H1 (cell line): ENCODE results near the gene CSRP1. TPM values are rescaled to one million over a fixed set of nuclear protein-coding genes. Genes with fewer than 3 reads are reported as not detected.
"Not testable (repeated sequence)": the region's sequence is repeated elsewhere in the genome, so short reads cannot be mapped to it uniquely, and the experiment has no call there.

ENCODE experiments used
- CTCF ChIA-PET: fragments of 300-600 bp; sonication (Branson Sonifier 250); formaldehyde crosslinking; loops from one replicate; lab custom pipeline; 2021; ENCODE audit not compliant: partially characterized antibody; lab: Charles Lee
- POLR2A ChIA-PET: fragments of 300-600 bp; sonication (Branson Sonifier 250); formaldehyde crosslinking; loops from one replicate; lab custom pipeline; 2021; ENCODE audit warnings: inconsistent platforms; ENCODE audit not compliant: partially characterized antibody; lab: Charles Lee
- DNase-seq, 2 experiments: peaks; one replicate each; pipeline versions ENCODE4 v3.0.0 to v3.0.0-alpha.2; 2010 to 2022; ENCODE audit warnings: low spot score in 2 of 2, low read depth in 1 of 2, mixed read lengths in 1 of 2
- FAIRE-seq: peaks from 2 replicates; lab custom pipeline; 2011; peaks lifted over from hg19 to GRCh38; lab: Jason Lieb, UNC
- H2AFZ ChIP-seq: 2 replicates; pipeline ENCODE4 v1.8.1; 2012; ENCODE audit warnings: low read length, inconsistent platforms
- H2AK5ac ChIP-seq: 2 replicates; pipeline ENCODE4 v1.6.1; 2013; ENCODE audit warnings: low read depth, low read length
- H2BK120ac ChIP-seq: replicated peaks from 2 replicates; pipeline ENCODE3; 2013; ENCODE audit warnings: low read depth, low read length, inconsistent platforms
- H2BK12ac ChIP-seq: 2 replicates; pipeline ENCODE4 v1.6.1; 2013; ENCODE audit warnings: low read depth, low read length
- H2BK15ac ChIP-seq: 2 replicates; pipeline ENCODE4 v1.6.1; 2013; ENCODE audit warnings: low read length
- H2BK20ac ChIP-seq: 2 replicates; pipeline ENCODE4 v1.6.1; 2013; ENCODE audit warnings: low read length
- H2BK5ac ChIP-seq: 2 replicates; pipeline ENCODE4 v1.6.1; 2013; ENCODE audit warnings: low read depth, low read length
- H3K14ac ChIP-seq: 2 replicates; pipeline ENCODE4 v1.6.1; 2013; ENCODE audit warnings: inconsistent platforms; ENCODE audit not compliant: insufficient read length
- H3K18ac ChIP-seq: 2 replicates; pipeline ENCODE4 v1.6.1; 2013; ENCODE audit warnings: low read length; ENCODE audit errors: extremely low read depth
- H3K23ac ChIP-seq: 2 replicates; pipeline ENCODE4 v1.6.1; 2013; ENCODE audit warnings: inconsistent platforms; ENCODE audit not compliant: insufficient read length
- H3K23me2 ChIP-seq: 2 replicates; pipeline ENCODE4 v1.6.1; 2013; ENCODE audit warnings: low read depth, low read length
- H3K27ac ChIP-seq: 2 replicates; pipeline ENCODE4 v1.6.1; 2011; ENCODE audit warnings: low read depth, low read length, inconsistent platforms
- H3K27me3 ChIP-seq, 4 experiments: replicated peaks in 1 of 4; 1 replicate in 1 of 4; 2 replicates in 3 of 4; pipeline versions ENCODE4 v1.6.1 to v1.8.1; 2011 to 2013; ENCODE audit warnings: low read length in 3 of 4, mild to moderate bottlenecking in 3 of 4, inconsistent platforms in 2 of 4, mixed read lengths in 2 of 4, moderate library complexity in 1 of 4; ENCODE audit not compliant: control insufficient read depth in 3 of 4, insufficient read depth in 3 of 4; ENCODE audit errors: extremely low read depth in 1 of 4
- H3K36me3 ChIP-seq, 4 experiments: 2 replicates each; pipeline versions ENCODE4 v1.6.1 to v1.8.1; 2011 to 2013; ENCODE audit warnings: mild to moderate bottlenecking in 4 of 4, low read length in 3 of 4, moderate library complexity in 2 of 4, control low read depth in 1 of 4, inconsistent platforms in 1 of 4; ENCODE audit not compliant: insufficient read depth in 4 of 4, control insufficient read depth in 2 of 4
- H3K4ac ChIP-seq: replicated peaks from 2 replicates; pipeline ENCODE3; 2013; ENCODE audit warnings: low read length, low read depth, mixed read lengths, inconsistent platforms; ENCODE audit not compliant: insufficient read length
- H3K4me1 ChIP-seq, 4 experiments: replicated peaks in 1 of 4; 1 replicate in 1 of 4; 2 replicates in 3 of 4; pipeline versions ENCODE4 v1.6.1 to v1.8.1; 2011 to 2013; ENCODE audit warnings: low read length in 3 of 4, inconsistent platforms in 2 of 4, mixed read lengths in 1 of 4; ENCODE audit not compliant: insufficient read depth in 4 of 4, control insufficient read depth in 3 of 4
- H3K4me2 ChIP-seq, 2 experiments: 2 replicates each; pipeline versions ENCODE4 v1.6.1 to v1.8.1; 2011 to 2013; ENCODE audit warnings: low read depth in 2 of 2, low read length in 2 of 2, control low read depth in 1 of 2, inconsistent platforms in 1 of 2, mild to moderate bottlenecking in 1 of 2; ENCODE audit not compliant: insufficient read depth in 1 of 2
- H3K4me3 ChIP-seq, 4 experiments: fragments of 200-600, 300-600 bp in 1 of 4; sonication (generic), shearing (Covaris generic), sonication (Bioruptor Twin) in 1 of 4; 2 replicates each; pipeline versions ENCODE4 v1.5.1 to v1.8.1; 2011 to 2016; ENCODE audit warnings: low read length in 4 of 4, low read depth in 3 of 4, control low read depth in 2 of 4, inconsistent platforms in 2 of 4, mild to moderate bottlenecking in 2 of 4, mixed read lengths in 1 of 4, moderate library complexity in 1 of 4; ENCODE audit not compliant: insufficient read depth in 2 of 4; ENCODE audit errors: extremely low read depth in 1 of 4
- H3K56ac ChIP-seq: replicated peaks from 2 replicates; pipeline ENCODE3; 2013; ENCODE audit warnings: low read depth, mild to moderate bottlenecking, mixed read lengths, low read length, inconsistent platforms; ENCODE audit not compliant: insufficient read length
- H3K79me1 ChIP-seq: 2 replicates; pipeline ENCODE4 v1.6.1; 2013; ENCODE audit warnings: low read depth, low read length, control low read depth
- H3K79me2 ChIP-seq, 2 experiments: 2 replicates each; pipeline versions ENCODE4 v1.6.1 to v1.8.1; 2012 to 2013; ENCODE audit warnings: low read length in 2 of 2, mild to moderate bottlenecking in 2 of 2, inconsistent platforms in 1 of 2; ENCODE audit not compliant: insufficient read depth in 2 of 2, control insufficient read depth in 1 of 2
- H3K9ac ChIP-seq, 4 experiments: replicated peaks in 1 of 4; 1 replicate in 1 of 4; 2 replicates in 3 of 4; pipeline versions ENCODE4 v1.6.1 to v1.8.1; 2011 to 2013; ENCODE audit warnings: low read depth in 3 of 4, low read length in 3 of 4, control low read depth in 2 of 4, mild to moderate bottlenecking in 2 of 4, moderate library complexity in 2 of 4, inconsistent platforms in 1 of 4; ENCODE audit errors: extremely low read depth in 1 of 4
- H3K9me3 ChIP-seq, 2 experiments: 2 replicates each; pipeline versions ENCODE4 v1.6.1 to v1.8.1; 2012 to 2013; ENCODE audit warnings: mild to moderate bottlenecking in 2 of 2, moderate library complexity in 2 of 2, control low read depth in 1 of 2, inconsistent platforms in 1 of 2, low read depth in 1 of 2, low read length in 1 of 2, mixed read lengths in 1 of 2; ENCODE audit not compliant: insufficient read depth in 2 of 2
- H4K20me1 ChIP-seq, 2 experiments: replicated peaks in 1 of 2; 2 replicates each; pipeline versions ENCODE3 to v1.8.1; 2011 to 2013; ENCODE audit warnings: inconsistent platforms in 2 of 2, low read length in 2 of 2, mild to moderate bottlenecking in 1 of 2; ENCODE audit not compliant: insufficient read depth in 2 of 2, control insufficient read depth in 1 of 2
- H4K5ac ChIP-seq: 2 replicates; pipeline ENCODE4 v1.6.1; 2013; ENCODE audit warnings: low read length, low read depth, mixed read lengths, inconsistent platforms; ENCODE audit not compliant: insufficient read length
- H4K8ac ChIP-seq: 2 replicates; pipeline ENCODE4 v1.8.0; 2013; ENCODE audit warnings: mild to moderate bottlenecking, moderate library complexity, low read length, inconsistent platforms; ENCODE audit not compliant: insufficient read depth; ENCODE audit errors: extremely low read depth
- H4K91ac ChIP-seq: replicated peaks from 2 replicates; pipeline ENCODE3; 2013; ENCODE audit warnings: low read length, mixed read lengths, inconsistent platforms; ENCODE audit not compliant: insufficient read length
- WGBS, 2 experiments: shearing (Covaris generic) in 1 of 2; methylation state at CpG; one replicate each; pipeline versions ENCODE4 v1.1.6 to v1.1.7; 2013 to 2015; ENCODE audit warnings: low lambda C conversion rate in 2 of 2, mixed read lengths in 2 of 2, inconsistent platforms in 1 of 2, low coverage in 1 of 2, missing lambda C conversion rate in 1 of 2; ENCODE audit not compliant: insufficient replicate concordance in 2 of 2, insufficient coverage in 1 of 2, insufficient read length in 1 of 2; ENCODE audit errors: extremely low coverage in 1 of 2, missing lambda C conversion rate in 1 of 2; 5-methylcytosine and 5-hydroxymethylcytosine counted together
- polyA plus RNA-seq, 7 experiments: library from polyadenylated mRNA; depleted of rRNA in 3 of 7; stranded (reverse) in 5 of 7; unstranded in 2 of 7; fragments of >200 nt in 5 of 7; fragments of 200-250 nt in 2 of 7; gene quantifications; 1 replicate in 5 of 7; 2 replicates in 1 of 7; 4 replicates in 1 of 7; pipeline versions ENCODE4 v1.2.1 to v1.2.3, GENCODE V29; 2011 to 2013; ENCODE audit warnings: missing spikeins in 2 of 7, mixed read lengths in 2 of 7
- total RNA-seq: library from RNA; stranded (reverse); fragmentation: NEBNext Ultra II Directional; extraction: Animal tissue kit (Norgen Biotek cat#: 25700); gene quantifications from 2 replicates; pipeline ENCODE4 v1.2.1, GENCODE V29; 2021

CSRP1 gene
- total and polyA plus RNA-seq, 2 of the 8 experiments (the other 6 are each of a cell fraction or from before 2014, with no cell fraction given), result 14.2 to 22.3 TPM

DNA sequence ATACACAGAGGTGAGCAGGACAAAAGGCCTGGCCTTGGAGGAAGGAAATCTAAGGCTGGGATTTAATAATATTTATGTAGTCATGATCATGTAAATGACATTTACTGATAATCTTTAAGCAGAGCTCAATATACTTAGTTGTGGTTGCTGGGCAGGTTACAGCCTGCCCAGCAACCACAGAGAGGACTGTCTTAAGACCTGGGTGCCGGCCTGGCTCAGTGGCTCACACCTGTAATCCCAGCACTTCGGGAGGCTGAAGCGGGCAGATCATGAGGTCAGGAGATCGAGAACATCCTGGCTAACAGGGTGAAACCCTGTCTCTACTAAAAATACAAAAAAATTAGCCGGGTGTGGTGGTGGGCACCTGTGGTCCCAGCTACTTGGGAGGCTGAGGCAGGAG, 42.6 kb upstream of the CSRP1 start:
- H3K79me1 ChIP-seq, H4K91ac ChIP-seq, H3K18ac ChIP-seq, H3K23me2 ChIP-seq, H3K4me3 ChIP-seq, H2BK20ac ChIP-seq, FAIRE-seq, H3K27me3 ChIP-seq, H3K4me1 ChIP-seq, H2AFZ ChIP-seq, H3K36me3 ChIP-seq, H3K56ac ChIP-seq, H3K79me2 ChIP-seq, H4K8ac ChIP-seq, H2BK15ac ChIP-seq, H3K23ac ChIP-seq, H3K4me2 ChIP-seq, H2BK5ac ChIP-seq, H3K14ac ChIP-seq, H3K27ac ChIP-seq, H2AK5ac ChIP-seq, DNase-seq, H2BK120ac ChIP-seq, H4K5ac ChIP-seq, H3K9ac ChIP-seq, H3K9me3 ChIP-seq, H2BK12ac ChIP-seq, H4K20me1 ChIP-seq, H3K4ac ChIP-seq: not testable (repeated sequence)
- 94% methylated on average over 5 of the region's 5 CpGs; no CpG with 5 or more reads in 1 of the 2 experiments for WGBS, 2 experiments
- CTCF ChIA-PET, result interaction anchor here (0.6 to 43.8 kb wide), 8 partner anchors 16 to 278 kb away, joined by 3 to 929 read pairs (median 4); partner anchors contain the start of gene CSRP1
- POLR2A ChIA-PET, result interaction anchor here (0.6 kb wide), 1 partner anchor 267 kb away, joined by 3 read pairs; no protein-coding TSS in a partner anchor
